Lower lobe of right lung (tissue), 2 donors: Measurements from ENCODE around the gene TBC1D24. TPM values are rescaled to one million over a fixed set of nuclear protein-coding genes. Genes with fewer than 3 reads are reported as not detected.

Experiments used
- ATAC-seq, 2 donors: fragments of 200-7000 bp; cut with Tn5 transposase; one replicate each; pipeline ENCODE4 v1.9.1; 2020 to 2022; ENCODE audit warnings: mild to moderate bottlenecking in 2 of 2, moderate library complexity in 2 of 2
- DNase-seq: peaks from one replicate; pipeline ENCODE4 v3.0.0-alpha.2; 2020
- H3K27ac ChIP-seq: fragments of 200-600 bp; one replicate; pipeline ENCODE4 v1.8.0; 2022
- H3K27me3 ChIP-seq: fragments of 200-600 bp; one replicate; pipeline ENCODE4 v1.8.0; 2022; ENCODE audit warnings: low read depth
- H3K36me3 ChIP-seq: fragments of 200-600 bp; one replicate; pipeline ENCODE4 v1.8.0; 2022; ENCODE audit warnings: mild to moderate bottlenecking
- H3K4me1 ChIP-seq: fragments of 200-600 bp; one replicate; pipeline ENCODE4 v1.8.0; 2022
- H3K4me3 ChIP-seq: fragments of 200-600 bp; one replicate; pipeline ENCODE4 v1.8.0; 2022; ENCODE audit warnings: mild to moderate bottlenecking
- H3K9me3 ChIP-seq: fragments of 200-600 bp; one replicate; pipeline ENCODE4 v1.8.0; 2022
- CTCF ChIP-seq: fragments of 200-600 bp; IDR thresholded peaks from one replicate; pipeline ENCODE4 v1.8.0; 2022; ENCODE audit warnings: antibody characterized with exemption, mild to moderate bottlenecking
- intact Hi-C: fragments of 100-400 bp; cut with DNase I; formaldehyde crosslinking; loops from one replicate; pipeline ENCODE4 v1.11.0; 2022
- total RNA-seq: library from RNA; stranded (reverse); fragmentation: NEBNext Ultra II Directional; extraction: Animal tissue kit (Norgen Biotek cat#: 25700); gene quantifications from one replicate; pipeline ENCODE4 v1.2.1, GENCODE V29; 2021
- donor health status: DM: no; HTN: yes; CAD: no; lungs with severe emphysema.

The TBC1D24 gene
- total RNA-seq, 1 donor from 2014 or later, result 40.2 TPM

DNA sequence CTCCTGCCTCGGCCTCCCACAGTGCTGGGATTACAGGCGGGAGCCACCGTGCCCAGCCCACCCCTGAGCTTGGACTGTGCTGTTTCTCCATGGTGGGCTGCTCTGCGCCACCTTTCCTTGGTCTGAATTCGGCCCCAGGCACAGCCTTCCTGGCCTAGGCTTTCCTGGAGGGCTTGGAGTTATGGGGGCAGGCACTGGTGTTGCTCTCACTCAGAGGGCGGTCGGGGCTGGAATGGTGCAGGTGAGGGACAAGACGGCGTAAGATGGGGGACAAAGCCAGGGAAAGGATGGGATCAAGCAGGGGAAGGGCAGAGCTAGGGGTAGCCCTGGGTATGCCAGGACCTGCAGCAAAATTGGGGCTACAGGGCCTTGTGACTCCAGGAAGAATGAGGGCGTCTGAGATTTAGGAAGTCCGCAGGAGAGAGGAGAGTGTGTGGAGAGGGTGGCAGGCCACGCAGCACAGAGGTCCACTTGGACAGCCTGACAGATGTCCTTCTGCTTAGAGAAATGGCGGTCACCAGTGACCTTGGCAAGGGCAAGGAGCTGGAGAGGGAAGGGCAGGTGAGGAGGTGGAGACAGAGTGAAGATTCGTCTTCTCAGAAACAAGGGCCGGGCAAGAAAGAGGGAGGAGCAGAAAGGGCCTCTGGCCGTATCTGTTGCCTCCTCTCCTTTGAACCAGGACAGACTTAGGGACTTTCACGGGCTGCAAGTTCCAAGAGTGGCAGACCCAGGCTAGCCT is 37.2 kb downstream of the TBC1D24 start:
- TF ChIP-seq CTCF, result no peak
- Histone ChIP-seq H3K9me3 (no peaks in the 10 kb centered on the region), H3K27me3 (no peaks in the 10 kb centered on the region), H3K27ac (peak overlapping the region; percentile 98), H3K36me3 (peaks cover 3% of the 10 kb centered on the region), H3K4me1 (peaks cover 46% of the 10 kb centered on the region), H3K4me3 (no peak overlapping the region)
- intact Hi-C loops, result no loop called here
- DNase-seq (no peak), ATAC-seq (no peak)

- H3K4me1 ChIP-seq, result peaks cover 51% of the 10 kb centered on the region
- H3K4me3 ChIP-seq, result peak overlapping the region; percentile 85
- H3K9me3 ChIP-seq, result no peaks in the 10 kb centered on the region
- peak overlapping the region; percentile 98 for H3K27ac ChIP-seq
- no peaks in the 10 kb centered on the region for H3K27me3 ChIP-seq
- DNase-seq (peak; percentile 50), ATAC-seq (peak in 1 of 2 donors; percentile 1)
- no peak for TF ChIP-seq CTCF
- intact Hi-C loops, result no loop called here
- no peaks in the 10 kb centered on the region for H3K36me3 ChIP-seq
Measured at GRCh38 chr16:2512735-2513404, 37.9 kb downstream of the TBC1D24 start.

DNA sequence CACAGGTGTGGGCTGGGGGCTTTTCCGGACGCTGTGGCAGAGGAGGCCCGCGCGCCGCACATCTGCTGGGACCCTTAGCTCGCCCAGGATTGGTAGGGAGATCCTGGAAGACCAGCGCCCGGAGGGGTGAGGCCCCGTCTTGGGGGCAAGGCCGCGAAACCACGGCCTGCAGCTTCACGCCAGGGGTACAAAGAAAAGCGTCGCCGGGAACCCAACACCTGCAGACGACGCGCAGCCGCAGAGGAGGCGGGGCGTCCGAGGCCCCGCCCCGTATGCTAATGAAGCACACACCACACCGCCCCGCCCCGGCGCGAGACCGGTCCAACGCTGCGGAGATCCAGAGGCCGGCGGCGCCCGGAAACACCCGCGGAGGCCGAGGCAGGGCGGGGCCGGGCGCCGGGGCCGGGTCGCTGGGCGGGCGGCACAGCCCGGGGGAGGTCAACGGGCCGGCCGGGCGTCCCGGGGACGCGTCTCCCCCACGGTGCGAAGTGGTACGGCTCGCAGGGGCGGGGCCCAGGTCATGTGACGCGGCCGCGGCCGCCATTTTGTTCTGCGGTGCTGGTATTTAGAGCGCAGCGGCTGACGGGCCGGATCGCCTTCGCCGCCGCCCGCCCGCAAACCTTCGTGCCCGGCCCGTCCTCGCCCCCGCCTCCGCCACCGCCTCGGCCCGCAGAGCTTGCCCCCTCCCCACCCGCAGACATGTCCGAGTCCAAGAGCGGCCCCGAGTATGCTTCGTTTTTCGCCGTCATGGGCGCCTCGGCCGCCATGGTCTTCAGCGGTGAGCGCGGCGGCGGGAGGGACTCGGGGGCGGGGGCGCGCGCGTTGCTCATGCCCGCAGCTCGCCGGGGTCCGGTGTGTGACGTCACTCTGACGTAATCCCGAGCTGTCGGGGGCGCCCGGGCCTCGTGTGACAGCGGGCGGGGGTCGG is 38.7 kb downstream of the TBC1D24 start, which contains the start of gene ATP6V0C:
ATP6V0C (plus strand) TSS at position 548 of the 928 bp plus-strand sequence; CDS start at position 700, 152 bp downstream.
- DNase-seq, result peak; percentile 96
- ATAC-seq, result peak; percentile 90 to 92
- Histone ChIP-seq H3K27me3 (no peaks in the 10 kb centered on the region), H3K4me3 (peak within 1 kb of the TSS; percentile 85), H3K4me1 (peaks cover 59% of the 10 kb centered on the region), H3K36me3 (no peaks in the 10 kb centered on the region), H3K27ac (peak within 1 kb of the TSS; percentile 98), H3K9me3 (no peaks in the 10 kb centered on the region)
- intact Hi-C loops, result no loop called here
- no peak for TF ChIP-seq CTCF

DNA sequence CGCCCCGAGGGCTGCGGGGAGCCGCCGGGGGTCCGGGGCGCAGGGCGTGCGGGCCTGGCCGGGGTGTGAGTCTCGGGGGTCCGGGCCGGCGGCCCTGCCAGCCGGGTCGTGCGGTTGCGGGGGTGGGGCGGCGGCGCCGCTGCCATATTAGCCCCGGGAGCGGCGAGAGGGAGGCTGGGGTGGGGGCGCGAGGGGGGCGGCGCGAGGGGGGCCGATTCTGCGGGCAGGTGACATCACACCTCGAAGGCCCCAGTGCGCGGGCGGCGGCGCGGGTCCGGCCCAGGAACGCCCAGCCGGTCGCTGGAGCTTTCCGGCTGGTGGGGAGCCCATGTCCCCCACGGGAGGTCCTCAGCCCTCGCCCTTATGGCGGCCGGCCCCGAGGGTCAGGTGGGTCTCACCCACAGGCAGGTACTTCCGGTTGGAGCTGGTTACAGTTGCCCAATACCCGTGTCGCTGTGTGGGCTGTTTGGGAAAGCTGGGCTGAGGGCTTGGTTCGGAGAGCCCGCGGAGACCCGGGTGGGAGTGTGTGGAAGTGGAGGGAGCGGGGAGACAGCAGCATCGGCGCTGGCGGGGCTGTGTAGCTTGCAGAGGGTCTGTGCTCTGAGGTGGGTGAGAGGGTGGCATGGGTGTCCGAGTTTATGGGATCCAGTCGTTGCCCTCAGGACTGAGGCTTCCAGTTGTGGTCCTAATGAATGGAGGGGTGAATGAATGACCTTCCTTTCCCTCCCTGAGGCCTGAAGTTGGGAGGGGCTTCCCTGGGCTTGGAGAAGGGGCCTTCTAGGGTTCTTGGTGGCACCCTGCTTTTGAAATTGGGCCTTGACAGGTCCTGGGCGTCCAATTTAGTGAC is 39.6 kb downstream of the TBC1D24 start:
- H3K27me3 ChIP-seq, result no peaks in the 10 kb centered on the region
- peak overlapping the region; percentile 98 for H3K27ac ChIP-seq
- no peak for TF ChIP-seq CTCF
- no peaks in the 10 kb centered on the region for H3K9me3 ChIP-seq
- DNase-seq, result no peak
- peak overlapping the region; percentile 85 for H3K4me3 ChIP-seq
- peaks cover 68% of the 10 kb centered on the region for H3K4me1 ChIP-seq
- ATAC-seq, result peak; percentile 4 to 9
- intact Hi-C loops, result no loop called here
- H3K36me3 ChIP-seq, result peaks cover 7% of the 10 kb centered on the region
